Activated CD8-positive, alpha-beta memory T cell treated with anti-CD3 and anti-CD28 coated beads for 48 hours (primary cell): ENCODE data around the gene KCTD5.
A peak's percentile ranks its signal among the peaks of the same experiment; 100 is the strongest.

Source experiments
- DNase-seq, 3 experiments: peaks; one replicate each; pipeline ENCODE4 v3.0.0-alpha.2; 2020; ENCODE audit warnings: low read depth in 2 of 3, low spot score in 2 of 3

The KCTD5 gene

GRCh38 chr16:2708955-2709587 lies 26.7 kb downstream of the KCTD5 start:
- DNase-seq, result no peak

GRCh38 chr16:2709588-2709984 lies 27.3 kb downstream of the KCTD5 start:
- no peak for DNase-seq

DNA sequence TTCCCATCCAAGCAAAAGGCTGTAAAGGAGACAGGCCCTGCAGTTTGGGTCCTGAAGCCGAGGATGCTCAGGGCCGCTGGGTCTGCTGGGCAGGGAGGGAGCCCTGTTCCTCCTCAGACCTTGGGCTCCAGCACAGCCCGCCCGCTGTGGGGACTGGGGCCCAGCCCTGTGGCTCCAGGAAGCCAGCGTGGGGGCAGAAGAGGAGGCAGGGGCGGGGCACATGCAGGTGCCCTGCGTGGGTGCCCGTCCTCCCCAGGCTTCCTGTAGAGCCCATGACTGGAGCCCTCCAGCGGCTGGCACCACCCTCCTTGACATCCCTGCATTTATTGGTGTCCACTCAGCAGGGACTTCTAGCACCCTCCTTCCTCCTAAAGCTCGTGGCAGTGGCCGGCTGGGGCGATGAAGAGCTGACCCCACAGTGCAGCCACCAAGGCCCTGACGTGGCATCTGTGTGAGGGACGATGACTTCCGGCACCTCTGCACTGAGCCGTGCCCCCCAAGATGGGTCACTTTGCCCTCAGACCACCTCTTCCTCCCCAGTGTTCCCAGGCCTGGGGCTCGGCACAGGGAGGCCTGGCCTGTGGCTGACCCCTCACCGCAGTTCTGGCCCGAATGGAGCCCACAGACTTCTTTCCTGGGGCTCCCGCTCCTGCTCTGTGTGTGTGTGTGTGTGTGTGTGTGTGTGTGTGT lies 27.8 kb downstream of the KCTD5 start:
- no peak for DNase-seq

- DNase-seq, result no peak
Observed at GRCh38 chr16:2710711-2711231, 28.4 kb downstream of the KCTD5 start.

GRCh38 chr16:2711370-2712062 lies 29.2 kb downstream of the KCTD5 start:
- DNase-seq, result no peak

DNA sequence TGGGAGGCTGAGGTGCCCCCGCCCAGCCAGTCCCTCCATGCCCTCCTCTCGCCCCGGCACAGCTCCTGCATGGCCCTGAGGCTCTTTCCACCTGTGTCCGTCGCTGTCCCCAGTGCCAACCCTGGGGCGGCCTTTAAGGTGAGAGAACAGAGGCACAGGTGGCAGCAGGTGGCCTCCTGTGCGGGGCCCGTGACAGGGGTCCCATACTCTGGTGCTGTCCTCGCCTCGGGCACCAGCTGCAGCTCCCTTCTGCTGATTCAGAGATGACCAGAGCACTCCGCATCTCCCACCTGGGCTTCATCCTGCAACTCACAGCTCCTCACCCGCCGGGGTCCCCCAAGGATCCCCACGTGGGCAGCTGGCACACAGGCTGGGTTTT lies 29.7 kb downstream of the KCTD5 start:
- DNase-seq, result no peak

GRCh38 chr16:2712546-2712945 lies 30.2 kb downstream of the KCTD5 start:
- no peak for DNase-seq

DNA sequence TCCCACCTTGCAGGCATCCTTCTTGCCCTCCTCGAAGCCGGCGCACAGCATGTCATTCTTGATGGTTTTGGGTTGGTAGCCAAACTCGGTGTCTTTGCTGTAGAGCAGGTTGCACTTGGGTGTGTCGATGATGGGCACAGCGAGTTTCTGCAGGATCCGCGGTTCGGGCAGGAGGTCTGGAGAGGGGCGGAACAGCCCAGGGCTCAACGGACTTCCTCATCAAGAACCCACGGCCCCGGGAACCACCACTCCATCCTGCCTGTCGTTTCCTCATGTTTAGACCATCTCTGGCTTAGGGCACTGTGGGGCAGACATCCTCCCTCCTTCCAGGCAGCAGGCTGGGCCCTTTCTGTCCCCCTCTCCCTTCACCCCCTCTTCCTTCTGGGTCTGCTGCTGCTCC lies 31.2 kb downstream of the KCTD5 start:
- DNase-seq, result no peak

GRCh38 chr16:2713985-2714774 lies 31.9 kb downstream of the KCTD5 start:
- DNase-seq, result no peak

- no peak for DNase-seq
Observed at GRCh38 chr16:2715064-2715463, 32.7 kb downstream of the KCTD5 start.

GRCh38 chr16:2715519-2715918 lies 33.2 kb downstream of the KCTD5 start:
- peak; percentile 52 to 64 (median 62) for DNase-seq

GRCh38 chr16:2715966-2716885 lies 33.9 kb downstream of the KCTD5 start:
- DNase-seq, result no peak

GRCh38 chr16:2716948-2717347 lies 34.6 kb downstream of the KCTD5 start:
- no peak for DNase-seq

- no peak for DNase-seq
Observed at GRCh38 chr16:2717383-2718263, 35.3 kb downstream of the KCTD5 start.

DNA sequence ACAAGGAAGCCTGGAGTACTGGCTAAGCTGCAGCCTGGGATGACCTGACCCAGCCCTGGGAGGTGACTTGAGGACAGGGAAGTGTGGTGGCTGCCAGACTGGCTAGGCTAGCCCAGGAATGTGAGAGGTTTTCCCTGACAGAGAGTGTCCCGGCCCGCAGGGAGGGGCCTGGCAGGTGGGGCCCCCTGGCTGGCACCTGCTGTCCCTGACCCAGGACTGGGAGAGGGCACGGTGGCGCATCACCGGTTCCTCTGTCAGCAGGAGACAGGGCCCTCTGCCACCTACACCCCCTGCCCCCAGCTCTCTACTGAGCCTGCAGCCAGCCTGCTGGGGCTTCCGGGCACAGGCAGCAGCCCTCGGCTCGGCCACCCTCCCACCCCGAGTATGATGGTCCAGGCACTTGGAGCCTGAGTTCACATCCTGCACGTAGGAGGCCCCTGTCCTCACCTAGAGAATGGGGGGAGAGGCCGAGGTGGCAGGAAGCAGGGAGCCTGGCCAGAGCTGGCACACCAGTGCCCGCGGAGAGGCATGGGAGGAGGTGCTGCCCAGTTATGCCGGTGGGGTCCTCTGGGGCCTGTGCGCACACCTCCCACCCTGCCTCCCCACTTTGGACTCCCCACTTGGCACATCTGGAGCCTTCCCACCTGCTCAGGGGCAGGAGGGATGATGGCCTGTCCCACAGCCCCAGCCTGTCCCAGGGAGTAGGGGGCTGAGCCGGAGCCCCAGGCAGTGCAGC lies 37.2 kb downstream of the KCTD5 start:
- no peak for DNase-seq

DNA sequence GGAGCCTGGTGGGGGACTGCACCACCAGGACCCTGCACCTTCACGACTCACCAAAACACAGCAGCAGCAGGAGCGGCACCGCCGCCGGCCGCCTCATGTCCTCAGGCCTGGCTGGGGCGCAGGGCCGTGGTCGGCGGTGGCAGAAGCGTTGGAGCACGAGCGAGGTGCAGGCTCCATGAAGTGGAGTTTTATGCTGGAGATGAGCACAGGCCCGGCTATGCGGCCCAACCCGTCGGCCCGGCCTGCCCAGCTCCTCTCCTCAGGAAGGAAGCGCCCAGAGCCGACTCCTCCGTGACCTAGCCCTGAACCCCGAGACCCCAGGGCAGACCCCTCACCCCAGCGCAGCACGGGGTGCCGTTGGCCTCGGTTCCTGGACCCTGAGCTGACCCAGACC lies 37.7 kb downstream of the KCTD5 start, which contains the start of gene PRSS27:
Gene PRSS27, minus strand, starts transcription at position 161 of the 394 bp plus-strand sequence. Its CDS starts 64 bp downstream, at position 97.
- DNase-seq, result no peak

DNA sequence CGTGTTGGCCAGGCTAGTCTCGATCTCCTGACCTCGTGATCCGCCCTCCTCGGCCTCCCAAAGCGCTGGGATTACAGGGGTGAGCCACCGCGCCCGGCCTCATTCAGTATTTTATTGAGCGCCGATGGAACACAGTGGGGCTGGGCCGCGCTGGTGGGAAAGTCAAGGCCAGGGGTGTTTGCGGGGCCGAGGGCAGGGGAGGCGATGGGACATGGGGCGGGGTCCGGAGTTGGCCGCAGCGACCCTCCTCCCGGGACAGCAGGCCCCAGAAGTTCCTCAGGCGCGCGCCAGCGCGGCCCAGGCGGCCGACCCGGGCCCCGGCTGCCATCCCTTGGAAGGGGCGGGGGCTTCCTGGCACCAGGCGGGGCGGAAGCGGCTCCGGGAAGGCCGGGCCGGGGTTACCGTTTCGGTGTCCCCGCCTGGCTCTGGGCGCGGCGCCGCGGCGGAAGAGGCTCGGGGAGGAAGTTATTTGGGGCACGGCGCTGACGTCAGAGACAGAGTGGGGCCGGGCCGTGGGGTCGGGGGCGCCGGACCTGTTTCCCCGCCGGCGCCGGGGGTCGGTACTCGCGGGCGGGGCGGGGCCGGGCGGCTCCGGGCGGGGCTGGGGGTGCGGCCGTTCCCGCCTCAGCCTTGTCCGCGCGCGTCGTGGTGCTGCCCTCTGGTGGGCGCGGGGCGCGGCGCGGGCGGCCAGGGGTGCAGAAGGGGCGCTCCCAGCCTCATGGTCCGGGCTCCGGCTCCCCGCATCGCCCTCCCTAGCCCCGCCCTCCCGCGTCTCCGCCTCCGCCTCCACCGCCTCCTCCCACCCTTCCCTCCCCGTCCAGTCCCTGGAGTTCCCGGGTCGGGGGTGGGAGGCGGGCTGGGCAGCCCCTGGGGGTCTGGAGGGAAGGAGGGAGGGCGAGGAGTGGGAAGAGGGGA lies 38.7 kb downstream of the KCTD5 start:
- DNase-seq, result peak; percentile 72 to 80 (median 77)
